T-helper 17 cell (primary cell): ENCODE data around the gene HECW1. TPM values are rescaled to one million over a fixed set of nuclear protein-coding genes. Genes with fewer than 3 reads are reported as not detected.

Experiments used
- ATAC-seq: fragments of 150-1000 bp; cut with Tn5 transposase; 2 replicates; pipeline ENCODE4 v1.10.0; 2021; ENCODE audit warnings: mild to moderate bottlenecking, moderate library complexity
- DNase-seq, 3 donors: peaks; one replicate each; pipeline versions ENCODE4 v3.0.0 to v3.0.0-alpha.2; 2020 to 2021
- H3K9me3 ChIP-seq: one replicate; pipeline ENCODE4 v1.7.0; 2013; ENCODE audit warnings: low read length, mild to moderate bottlenecking; ENCODE audit not compliant: control insufficient read depth, poor library complexity, severe bottlenecking
- H3K27ac Mint-ChIP-seq: one replicate; pipeline ENCODE4 v1.8.0; 2022; ENCODE audit warnings: mild to moderate bottlenecking, moderate library complexity, mixed read lengths
- H3K27me3 Mint-ChIP-seq: one replicate; pipeline ENCODE4 v1.8.0; 2022; ENCODE audit warnings: mixed read lengths
- H3K36me3 Mint-ChIP-seq: one replicate; pipeline ENCODE4 v1.8.0; 2022; ENCODE audit warnings: low read depth, mixed read lengths
- H3K4me1 Mint-ChIP-seq: one replicate; pipeline ENCODE4 v1.8.0; 2022; ENCODE audit warnings: mild to moderate bottlenecking, mixed read lengths
- H3K4me3 Mint-ChIP-seq: one replicate; pipeline ENCODE4 v1.8.0; 2022; ENCODE audit warnings: mild to moderate bottlenecking, moderate library complexity, mixed read lengths
- total RNA-seq, 4 donors: library from RNA in 2 of 4; stranded (reverse) in 2 of 4; gene quantifications; one replicate each; pipeline ENCODE4 v1.2.3 and lab custom pipeline; 2022 to 2026

Gene HECW1
- total RNA-seq, 2 donors from 2014 or later, result not detected

DNA sequence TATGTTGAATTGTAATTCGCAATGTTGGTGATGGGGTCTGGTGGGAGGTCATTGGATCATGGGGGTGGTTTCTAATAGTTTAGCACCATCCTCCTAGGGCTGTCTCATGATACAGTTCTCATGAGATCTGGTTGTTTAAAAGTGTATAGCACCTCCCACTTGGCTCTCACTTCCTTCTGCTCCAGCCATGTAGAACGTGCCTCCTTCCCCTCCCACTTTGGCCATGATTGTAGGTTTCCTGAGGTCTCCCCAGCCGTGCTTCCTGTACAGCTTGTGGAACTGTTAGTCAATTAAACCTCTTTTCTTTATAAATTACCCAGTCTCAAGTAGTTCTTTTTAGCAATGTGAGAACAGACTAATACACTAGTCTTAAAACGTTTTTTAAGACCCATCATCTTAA is 15.6 kb upstream of the HECW1 start:
- DNase-seq, result no peak
- Mint-ChIP-seq H3K4me3 (no peak overlapping the region), H3K4me1 (no peaks in the 10 kb centered on the region), H3K27ac (no peak overlapping the region), H3K27me3 (peaks cover 22% of the 10 kb centered on the region), H3K36me3 (peaks cover 2% of the 10 kb centered on the region)
- no peaks in the 10 kb centered on the region for H3K9me3 ChIP-seq
- ATAC-seq, result no peak

DNA sequence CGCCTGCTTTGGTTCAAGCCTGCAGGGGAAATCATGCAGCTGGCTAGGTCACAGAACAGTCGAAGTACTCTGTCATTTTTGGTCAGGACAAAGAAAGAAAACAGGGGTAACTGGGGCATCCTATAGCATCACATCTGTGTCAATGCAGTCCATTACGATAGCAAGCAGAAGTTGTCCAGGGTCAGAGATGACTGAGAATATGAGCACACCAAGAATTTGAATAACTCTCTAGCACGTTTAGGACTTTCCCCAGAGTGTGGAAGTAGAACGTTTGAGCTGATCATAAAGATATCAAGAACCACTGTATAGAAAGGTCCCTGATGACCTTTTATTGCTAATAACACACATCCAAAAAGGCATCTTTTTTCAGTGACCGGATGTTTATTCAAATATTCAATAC is 12.7 kb upstream of the HECW1 start:
- Mint-ChIP-seq H3K27ac (no peak overlapping the region), H3K4me1 (no peaks in the 10 kb centered on the region), H3K27me3 (peaks cover 22% of the 10 kb centered on the region), H3K36me3 (no peaks in the 10 kb centered on the region), H3K4me3 (no peak overlapping the region)
- DNase-seq (no peak), ATAC-seq (no peak)
- H3K9me3 ChIP-seq, result no peaks in the 10 kb centered on the region

DNA sequence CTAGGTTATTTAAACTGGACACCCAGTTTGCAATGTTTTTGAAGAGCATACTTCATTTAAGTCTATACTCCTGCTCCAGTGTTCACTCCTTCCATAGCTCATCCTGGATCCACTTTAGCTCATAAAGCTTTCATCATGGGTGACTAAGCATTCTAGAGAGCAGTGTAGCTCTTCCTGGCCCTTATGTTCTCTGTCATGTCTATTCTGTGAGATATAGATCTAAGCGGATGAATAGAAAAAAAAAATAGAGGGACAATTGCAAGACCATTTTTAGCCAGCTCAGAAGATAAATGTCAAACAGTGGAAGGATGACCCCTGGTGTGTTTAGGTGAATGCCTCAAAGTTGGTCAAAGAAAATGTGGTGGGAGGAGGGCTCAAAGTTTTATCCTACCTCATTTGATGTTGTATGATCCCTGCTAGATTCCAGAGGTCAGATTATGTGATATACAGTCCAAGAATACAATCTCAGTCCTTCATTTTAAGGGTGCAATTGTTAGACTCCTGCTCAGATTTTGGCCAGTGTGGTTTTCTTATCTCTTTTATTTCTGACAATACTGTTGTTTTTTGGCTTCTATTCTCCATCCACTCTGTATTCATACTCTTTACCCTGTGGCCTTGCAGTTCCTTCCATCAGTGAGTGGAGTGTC is 7.5 kb upstream of the HECW1 start:
- DNase-seq (no peak), ATAC-seq (no peak)
- no peaks in the 10 kb centered on the region for H3K4me1 Mint-ChIP-seq
- H3K27ac Mint-ChIP-seq, result no peak overlapping the region
- no peaks in the 10 kb centered on the region for H3K9me3 ChIP-seq
- peaks cover 4% of the 10 kb centered on the region for H3K36me3 Mint-ChIP-seq
- H3K27me3 Mint-ChIP-seq, result peaks cover 44% of the 10 kb centered on the region
- H3K4me3 Mint-ChIP-seq, result no peak overlapping the region

DNA sequence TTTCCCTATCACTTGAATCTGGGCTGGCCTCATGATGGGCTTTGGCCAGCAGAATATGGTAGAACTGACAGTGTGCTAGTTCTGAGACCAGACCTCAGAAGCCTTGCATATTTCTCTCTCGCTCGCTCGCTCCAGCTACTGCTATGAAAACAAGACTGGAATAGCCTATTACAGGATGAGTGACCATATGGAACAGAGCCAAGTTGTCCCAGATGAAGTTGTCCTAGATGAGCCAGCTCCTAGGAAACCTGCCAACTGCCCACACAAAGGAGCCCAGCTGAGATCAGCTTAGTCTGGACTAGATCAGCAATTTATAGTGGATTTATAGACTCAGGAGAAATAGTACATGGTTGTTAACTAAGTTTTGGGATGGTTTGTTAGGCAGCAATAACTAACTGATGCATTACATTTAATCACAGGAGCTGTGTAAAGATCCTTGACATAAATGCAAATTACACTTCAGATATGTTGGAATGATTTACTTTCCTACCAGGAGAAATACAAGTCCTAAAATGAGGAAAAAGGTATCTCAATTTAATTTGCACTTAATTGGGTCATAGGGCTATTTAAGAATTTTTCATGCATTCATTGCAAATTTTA is 6.8 kb upstream of the HECW1 start:
- Mint-ChIP-seq H3K27ac (no peak overlapping the region), H3K4me1 (no peaks in the 10 kb centered on the region), H3K4me3 (no peak overlapping the region), H3K36me3 (peaks cover 4% of the 10 kb centered on the region), H3K27me3 (peaks cover 49% of the 10 kb centered on the region)
- DNase-seq (no peak), ATAC-seq (no peak)
- H3K9me3 ChIP-seq, result no peaks in the 10 kb centered on the region

DNA sequence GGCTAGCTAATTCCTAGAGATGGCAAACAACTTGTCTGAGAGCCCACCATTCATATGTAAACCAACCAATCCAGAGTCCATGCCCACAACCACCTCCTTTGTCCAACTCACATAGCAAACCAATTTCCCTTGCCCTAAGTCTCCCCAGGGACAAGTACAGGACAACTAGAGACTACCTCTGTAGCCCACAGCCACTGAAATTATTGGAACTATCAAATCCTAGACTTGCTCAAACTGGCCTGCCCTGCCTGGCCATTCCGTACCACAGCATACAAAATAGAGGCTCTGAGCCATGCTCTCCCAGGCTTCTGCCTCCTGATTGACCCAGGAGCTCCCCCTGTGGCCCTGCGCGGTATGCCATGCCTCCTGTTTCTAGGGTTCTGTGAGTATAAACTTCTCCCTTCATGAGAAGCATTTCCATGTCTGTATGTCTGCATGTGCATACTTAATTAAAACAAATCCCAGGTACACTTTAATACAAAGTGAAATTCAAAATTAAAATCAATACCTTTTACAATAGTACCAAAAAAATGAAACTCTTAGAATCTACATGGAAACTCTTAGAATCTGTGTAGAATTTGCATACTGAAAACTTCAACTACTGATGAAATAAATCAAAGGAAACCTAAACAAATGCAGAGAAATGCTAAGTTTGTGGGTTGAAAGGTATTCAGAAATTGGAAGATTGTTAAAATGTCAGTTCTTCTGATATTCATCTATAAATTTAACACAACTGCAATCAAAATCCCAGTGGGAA is 4.0 kb upstream of the HECW1 start:
- no peak for DNase-seq
- Mint-ChIP-seq H3K27me3 (peaks cover 62% of the 10 kb centered on the region), H3K4me1 (peaks cover 7% of the 10 kb centered on the region), H3K27ac (no peak overlapping the region), H3K36me3 (peaks cover 10% of the 10 kb centered on the region), H3K4me3 (no peak overlapping the region)
- H3K9me3 ChIP-seq, result no peaks in the 10 kb centered on the region
- peak; percentile 57 for ATAC-seq

DNA sequence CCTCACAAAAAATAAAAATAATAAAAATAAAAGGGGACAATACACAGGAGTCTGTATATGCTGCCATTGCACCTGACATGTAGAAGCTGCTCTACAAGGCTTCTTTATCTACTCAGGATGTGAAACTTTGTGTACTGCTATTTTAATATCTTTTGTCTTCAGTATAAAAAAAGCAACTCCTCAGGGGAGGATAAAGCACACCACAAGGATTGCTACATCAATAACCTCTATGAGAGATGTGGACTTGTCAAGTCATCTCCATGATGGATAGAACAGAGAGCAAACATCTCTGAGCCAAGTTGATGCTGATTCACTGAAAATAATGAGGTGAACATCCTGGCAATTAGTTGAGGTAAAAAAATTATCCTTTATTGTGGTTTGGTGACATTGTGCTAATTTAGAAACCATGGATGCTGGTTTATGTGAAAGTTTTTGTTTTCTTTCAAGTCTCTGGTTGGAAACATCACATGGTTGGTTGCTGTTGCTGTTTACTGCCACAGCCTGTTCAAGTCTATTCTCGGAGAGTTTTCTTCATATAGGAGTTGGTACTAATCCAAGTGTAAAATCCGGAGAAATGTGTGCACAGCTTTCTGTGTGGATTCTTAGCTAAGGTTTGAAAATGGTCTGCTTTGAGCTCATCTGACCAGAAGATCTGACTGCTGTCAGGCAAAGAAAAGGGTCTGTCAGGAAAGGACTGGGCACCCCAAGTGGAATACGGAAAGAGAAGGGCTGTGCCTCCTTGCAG is 1.5 kb upstream of the HECW1 start:
- Mint-ChIP-seq H3K4me3 (no peak overlapping the region), H3K27me3 (peaks cover 74% of the 10 kb centered on the region), H3K27ac (no peak overlapping the region), H3K4me1 (peaks cover 15% of the 10 kb centered on the region), H3K36me3 (peaks cover 10% of the 10 kb centered on the region)
- ATAC-seq, result no peak
- DNase-seq, result no peak
- no peaks in the 10 kb centered on the region for H3K9me3 ChIP-seq

DNA sequence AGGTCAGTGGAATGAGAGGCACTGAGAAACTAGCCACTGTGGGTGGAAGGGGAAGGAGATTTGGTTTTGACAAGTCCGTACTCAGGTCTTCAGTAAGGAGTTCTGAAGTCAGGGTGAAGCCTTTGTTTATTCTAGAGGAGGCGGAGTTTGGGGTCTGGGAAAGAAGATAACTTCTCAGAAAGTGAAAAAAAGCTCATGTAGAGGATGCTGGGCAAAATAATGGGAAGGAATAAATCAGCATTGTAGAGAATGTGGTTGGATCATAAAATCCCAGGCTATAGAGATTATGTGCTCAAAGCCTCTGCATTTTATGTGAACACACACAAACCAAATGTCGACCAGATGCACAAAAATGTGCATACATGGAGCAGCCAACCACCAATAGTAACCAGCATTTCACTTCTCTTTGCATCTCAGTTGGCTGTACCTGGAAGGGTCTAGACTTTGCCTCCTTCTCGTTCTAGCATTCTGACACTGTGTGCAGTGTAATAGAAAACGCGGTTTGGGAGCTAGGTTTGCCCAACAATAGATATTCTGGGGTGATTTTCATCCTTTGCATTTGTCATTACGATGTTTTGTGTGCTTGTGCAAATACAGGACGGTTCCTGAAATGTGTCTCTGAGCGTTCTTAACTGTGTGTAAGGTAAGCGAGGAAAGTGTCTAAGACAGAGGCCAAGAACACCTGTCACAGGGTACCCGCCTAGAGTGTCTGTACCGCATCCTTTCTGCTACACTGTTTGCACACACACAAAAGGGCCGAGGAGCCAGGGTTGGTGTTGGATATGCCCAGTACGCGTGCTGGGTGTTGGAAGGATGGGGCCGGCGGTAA is 603 bp upstream of the HECW1 start:
- H3K4me1 Mint-ChIP-seq, result peaks cover 15% of the 10 kb centered on the region
- no peak overlapping the region for H3K27ac Mint-ChIP-seq
- H3K27me3 Mint-ChIP-seq, result peaks cover 79% of the 10 kb centered on the region
- H3K9me3 ChIP-seq, result no peaks in the 10 kb centered on the region
- ATAC-seq (no peak), DNase-seq (no peak)
- H3K4me3 Mint-ChIP-seq, result peak overlapping the region; percentile 64
- peaks cover 10% of the 10 kb centered on the region for H3K36me3 Mint-ChIP-seq

DNA sequence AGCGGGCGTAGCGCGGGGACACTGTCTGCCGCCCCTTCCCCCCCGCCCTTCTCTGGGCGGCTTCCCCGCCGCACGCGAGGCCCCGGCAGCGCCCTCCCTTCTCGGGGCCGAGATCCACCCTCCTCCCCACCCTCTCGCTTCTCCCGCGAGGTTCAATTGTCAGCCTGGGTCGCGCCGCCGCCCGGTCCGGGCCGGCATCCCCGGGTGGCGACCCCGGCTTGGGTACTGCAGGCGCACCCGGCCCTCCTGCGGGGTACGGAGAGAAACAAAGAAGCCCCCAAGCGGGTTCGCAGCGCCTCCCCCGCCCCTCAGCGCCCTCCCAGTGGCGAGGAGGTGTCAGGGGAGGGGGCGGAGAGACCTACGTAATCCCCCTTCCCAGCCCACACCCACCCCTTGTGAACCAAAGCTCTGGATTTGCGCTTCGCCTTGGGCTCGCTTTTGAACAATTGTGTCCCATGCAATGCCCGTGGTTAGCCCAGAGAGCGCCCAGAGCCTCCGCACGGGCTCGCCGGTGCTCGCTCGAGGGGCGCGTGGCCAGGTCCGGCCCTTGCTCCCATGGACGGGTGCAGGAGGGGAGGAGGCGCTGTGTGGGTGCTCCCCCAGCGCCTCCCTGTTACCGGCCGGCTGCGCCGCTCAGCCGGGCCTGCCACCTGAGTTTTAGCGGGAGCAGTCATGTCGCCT is 634 bp downstream of the HECW1 start:
- H3K9me3 ChIP-seq, result no peaks in the 10 kb centered on the region
- H3K4me1 Mint-ChIP-seq, result peaks cover 15% of the 10 kb centered on the region
- no peak for ATAC-seq
- H3K27me3 Mint-ChIP-seq, result peaks cover 71% of the 10 kb centered on the region
- no peak overlapping the region for H3K4me3 Mint-ChIP-seq
- peaks cover 8% of the 10 kb centered on the region for H3K36me3 Mint-ChIP-seq
- DNase-seq, result no peak
- no peak overlapping the region for H3K27ac Mint-ChIP-seq

DNA sequence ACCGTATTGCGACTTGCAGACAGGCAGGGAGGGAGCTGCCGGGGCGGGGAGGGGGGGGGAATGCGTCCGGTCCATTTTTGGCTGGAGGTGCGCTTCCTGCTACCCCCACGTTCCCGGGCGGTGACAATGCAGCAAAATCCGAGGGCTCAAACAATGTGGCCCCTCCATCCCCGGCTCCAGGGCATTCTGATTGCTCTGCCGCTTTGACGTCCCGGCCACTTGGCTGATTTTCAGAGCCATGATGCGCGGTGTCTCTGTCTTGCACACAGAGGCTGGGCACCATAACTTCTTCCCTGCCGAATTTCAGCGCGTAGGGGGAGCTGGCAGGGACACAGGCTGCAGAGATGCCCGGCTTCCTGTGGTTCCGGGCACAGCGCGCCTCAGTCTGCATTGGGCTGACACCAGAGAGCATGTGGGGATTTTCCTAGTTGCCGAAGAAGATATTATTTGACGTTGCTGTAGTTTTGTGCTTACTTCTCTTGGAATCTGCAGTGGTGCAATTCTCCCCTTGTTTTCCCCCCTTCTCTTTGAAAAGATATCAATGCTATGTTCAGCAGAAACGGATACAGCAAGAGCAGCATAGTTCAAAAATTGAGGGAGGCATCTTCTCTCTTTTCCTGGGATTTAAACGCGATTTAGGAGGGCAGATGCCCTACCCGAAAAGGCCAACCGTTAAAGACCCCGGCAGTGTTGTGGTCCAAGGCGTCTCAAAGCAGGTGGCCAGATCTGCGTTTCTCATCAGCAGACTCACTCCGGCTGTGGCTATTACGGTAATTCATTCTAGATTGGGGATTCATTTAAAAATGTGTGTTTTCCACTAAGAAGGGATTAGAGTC is 1.4 kb downstream of the HECW1 start:
- ATAC-seq (no peak), DNase-seq (no peak)
- H3K4me1 Mint-ChIP-seq, result peaks cover 15% of the 10 kb centered on the region
- peak overlapping the region; percentile 63 for H3K4me3 Mint-ChIP-seq
- peaks cover 8% of the 10 kb centered on the region for H3K36me3 Mint-ChIP-seq
- no peak overlapping the region for H3K27ac Mint-ChIP-seq
- H3K9me3 ChIP-seq, result no peaks in the 10 kb centered on the region
- peaks cover 63% of the 10 kb centered on the region for H3K27me3 Mint-ChIP-seq

DNA sequence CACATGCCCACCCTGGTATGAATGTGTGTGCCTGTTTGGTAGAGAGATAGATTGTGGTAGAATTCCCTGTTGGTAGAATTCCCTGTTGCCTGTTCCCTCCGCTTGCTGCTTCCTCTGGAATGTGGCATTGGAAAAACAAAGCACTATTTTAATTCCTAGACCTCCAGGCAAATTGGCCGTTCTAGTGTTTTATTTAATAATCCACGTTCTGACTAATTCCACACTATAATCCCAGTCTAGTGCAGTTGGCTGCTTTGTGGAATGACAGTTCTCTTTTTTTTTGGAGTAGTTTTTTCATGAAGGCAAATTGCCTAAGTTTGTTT is 2.0 kb downstream of the HECW1 start:
- H3K27me3 Mint-ChIP-seq, result peaks cover 58% of the 10 kb centered on the region

DNA sequence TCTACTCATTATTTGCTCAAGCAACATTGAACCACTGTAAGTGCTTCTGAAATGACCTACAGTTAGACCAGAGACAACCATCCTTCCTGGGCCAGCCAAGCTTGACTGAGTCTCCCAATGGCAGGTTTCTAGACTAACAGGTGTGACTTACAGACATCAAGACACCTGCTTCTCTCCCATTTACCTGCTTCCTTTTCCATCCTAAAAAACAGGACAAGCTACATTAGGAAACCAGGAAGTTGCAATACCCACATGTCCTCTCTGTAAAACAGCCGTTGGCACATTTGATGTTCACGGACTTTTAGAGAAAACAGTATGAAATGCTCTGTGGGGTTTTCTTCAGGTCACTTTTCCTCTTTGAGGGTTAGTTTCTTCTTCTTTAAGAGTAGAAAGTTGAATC is 4.0 kb downstream of the HECW1 start:
- no peak overlapping the region for H3K27ac Mint-ChIP-seq
- H3K4me3 Mint-ChIP-seq, result no peak overlapping the region
- DNase-seq (no peak), ATAC-seq (no peak)
- H3K27me3 Mint-ChIP-seq, result peaks cover 47% of the 10 kb centered on the region
- no peaks in the 10 kb centered on the region for H3K9me3 ChIP-seq
- peaks cover 12% of the 10 kb centered on the region for H3K4me1 Mint-ChIP-seq
- H3K36me3 Mint-ChIP-seq, result peaks cover 3% of the 10 kb centered on the region

More for the DNA sequence above, 2.0 kb downstream of the HECW1 start:
- ATAC-seq, result no peak
- H3K4me3 Mint-ChIP-seq, result no peak overlapping the region
- no peak for DNase-seq
- H3K4me1 Mint-ChIP-seq, result peaks cover 15% of the 10 kb centered on the region
- no peak overlapping the region for H3K27ac Mint-ChIP-seq
- no peaks in the 10 kb centered on the region for H3K9me3 ChIP-seq
- H3K36me3 Mint-ChIP-seq, result peaks cover 7% of the 10 kb centered on the region

DNA sequence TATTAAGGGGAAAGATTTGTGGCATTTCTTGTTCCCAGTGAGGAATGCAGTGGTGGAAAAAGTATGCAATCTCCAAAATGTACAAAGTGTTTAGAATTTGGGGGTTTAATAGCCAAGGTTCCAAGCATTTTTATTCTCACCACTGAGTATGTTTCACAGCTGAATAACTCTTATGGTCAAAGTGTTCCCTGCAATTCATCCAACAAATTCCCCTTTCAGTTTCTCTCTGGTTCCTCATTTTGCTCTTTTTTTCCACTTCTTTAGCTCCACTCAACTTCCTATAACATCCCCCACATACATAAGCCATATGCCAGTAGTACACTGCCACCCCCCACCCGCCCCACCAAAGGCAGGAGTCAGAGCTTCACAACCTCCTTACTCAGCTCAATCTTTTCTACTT is 4.6 kb downstream of the HECW1 start:
- Mint-ChIP-seq H3K4me3 (no peak overlapping the region), H3K4me1 (peaks cover 10% of the 10 kb centered on the region), H3K36me3 (peaks cover under 1% of the 10 kb centered on the region), H3K27me3 (peaks cover 47% of the 10 kb centered on the region), H3K27ac (no peak overlapping the region)
- DNase-seq (no peak), ATAC-seq (no peak)
- H3K9me3 ChIP-seq, result no peaks in the 10 kb centered on the region
